BE2C (cell line): ENCODE measurements around the gene PDZD11.

ENCODE experiments used
- DNase-seq: peaks from one replicate; pipeline ENCODE4 v3.0.0-alpha.2; 2020
- H3K27me3 ChIP-seq: fragments of 250-450 bp; sonication (Bioruptor Pico); 2 replicates; pipeline ENCODE4 v1.5.1; 2020; ENCODE audit warnings: mild to moderate bottlenecking
- H3K36me3 ChIP-seq: fragments of 250-450 bp; sonication (Bioruptor Pico); 2 replicates; pipeline ENCODE4 v1.5.1; 2020; ENCODE audit warnings: mild to moderate bottlenecking
- H3K4me1 ChIP-seq: fragments of 250-450 bp; sonication (Bioruptor Pico); 2 replicates; pipeline ENCODE4 v1.5.1; 2020
- H3K4me3 ChIP-seq: 2 replicates; pipeline ENCODE4 v1.5.1; 2011; ENCODE audit warnings: low read depth, low read length
- H3K9me3 ChIP-seq: fragments of 250-450 bp; sonication (Bioruptor Pico); 2 replicates; pipeline ENCODE4 v1.5.1; 2020
- CTCF ChIP-seq: IDR thresholded peaks from 2 replicates; pipeline ENCODE4 v1.5.1; 2012; ENCODE audit warnings: mild to moderate bottlenecking, low read depth, low read length

The PDZD11 gene

GRCh38 chrX:70262952-70263567 lies 26.7 kb downstream of the PDZD11 start:
- no peaks in the 10 kb centered on the region for H3K36me3 ChIP-seq
- TF ChIP-seq CTCF = peak; percentile 63
- H3K27me3 ChIP-seq = no peaks in the 10 kb centered on the region
- no peaks in the 10 kb centered on the region for H3K9me3 ChIP-seq
- no peaks in the 10 kb centered on the region for H3K4me1 ChIP-seq
- DNase-seq = peak; percentile 56
- no peak overlapping the region for H3K4me3 ChIP-seq

- H3K4me3 ChIP-seq = no peak within 1 kb of the TSS
- H3K27me3 ChIP-seq = no peaks in the 10 kb centered on the region
- DNase-seq = no peak
- no peaks in the 10 kb centered on the region for H3K4me1 ChIP-seq
- H3K36me3 ChIP-seq = no peaks in the 10 kb centered on the region
- H3K9me3 ChIP-seq = no peaks in the 10 kb centered on the region
- TF ChIP-seq CTCF = no peak
Measured at GRCh38 chrX:70260104-70260503, 29.6 kb downstream of the PDZD11 start, which contains the start of gene P2RY4. TSS of gene P2RY4 (minus strand) at chrX:70260204. CDS start at chrX:70259624, 580 bp downstream.

- TF ChIP-seq CTCF = no peak
- DNase-seq = no peak
Measured at GRCh38 chrX:70257423-70258288, 32.1 kb downstream of the PDZD11 start.

GRCh38 chrX:70255452-70255851 lies 34.3 kb downstream of the PDZD11 start:
- no peaks in the 10 kb centered on the region for H3K36me3 ChIP-seq
- TF ChIP-seq CTCF = no peak
- no peak for DNase-seq
- H3K9me3 ChIP-seq = no peaks in the 10 kb centered on the region
- no peaks in the 10 kb centered on the region for H3K4me1 ChIP-seq
- H3K27me3 ChIP-seq = no peaks in the 10 kb centered on the region
- H3K4me3 ChIP-seq = no peak overlapping the region

More at GRCh38 chrX:70257423-70258288, 32.1 kb downstream of the PDZD11 start:
- H3K4me3 ChIP-seq = no peak overlapping the region
- H3K4me1 ChIP-seq = no peaks in the 10 kb centered on the region
- H3K36me3 ChIP-seq = no peaks in the 10 kb centered on the region
- H3K9me3 ChIP-seq = no peaks in the 10 kb centered on the region
- H3K27me3 ChIP-seq = no peaks in the 10 kb centered on the region

- Histone ChIP-seq H3K27me3 (no peaks in the 10 kb centered on the region), H3K4me1 (no peaks in the 10 kb centered on the region), H3K36me3 (no peaks in the 10 kb centered on the region), H3K4me3 (no peak overlapping the region), H3K9me3 (no peaks in the 10 kb centered on the region)
- no peak for TF ChIP-seq CTCF
- DNase-seq = no peak
Measured at GRCh38 chrX:70254909-70255308, 34.8 kb downstream of the PDZD11 start.

- Histone ChIP-seq H3K4me1 (no peaks in the 10 kb centered on the region), H3K27me3 (no peaks in the 10 kb centered on the region), H3K4me3 (no peak overlapping the region), H3K9me3 (no peaks in the 10 kb centered on the region), H3K36me3 (no peaks in the 10 kb centered on the region)
- no peak for TF ChIP-seq CTCF
- DNase-seq = no peak
Measured at GRCh38 chrX:70254063-70254400, 35.7 kb downstream of the PDZD11 start.
